WTC11 (cell line): Measurements from ENCODE around the gene NKIRAS2.

Experiments
- CTCF ChIP-seq: fragments of 200-600 bp; IDR thresholded peaks from 2 replicates; pipeline ENCODE4 v1.8.0; 2022; ENCODE audit warnings: antibody characterized with exemption
- ELF4 ChIP-seq: sonication (generic); formaldehyde crosslinking; IDR thresholded peaks from 2 replicates; pipeline ENCODE4 v1.8.1; 2022; ENCODE audit warnings: low read depth, mild to moderate bottlenecking, moderate library complexity, missing genetic modification reagents
- FOXJ3 ChIP-seq: sonication (generic); formaldehyde crosslinking; IDR thresholded peaks from 2 replicates; pipeline ENCODE4 v1.9.0; 2021; ENCODE audit warnings: missing genetic modification reagents, mild to moderate bottlenecking, borderline replicate concordance
- FOXK1 ChIP-seq: sonication (generic); formaldehyde crosslinking; IDR thresholded peaks from 2 replicates; pipeline ENCODE4 v1.8.0; 2022; ENCODE audit warnings: mild to moderate bottlenecking, moderate library complexity, missing genetic modification reagents
- MLX ChIP-seq: sonication (generic); formaldehyde crosslinking; IDR thresholded peaks from 2 replicates; pipeline ENCODE4 v1.8.1; 2023; ENCODE audit warnings: mild to moderate bottlenecking, missing genetic modification reagents, moderate library complexity
- NFYB ChIP-seq: sonication (generic); formaldehyde crosslinking; conservative IDR thresholded peaks from 2 replicates; pipeline ENCODE4 v1.8.0; 2022; ENCODE audit warnings: low read depth, missing genetic modification reagents
- SP1 ChIP-seq: sonication (generic); formaldehyde crosslinking; conservative IDR thresholded peaks from 2 replicates; pipeline ENCODE4 v1.8.1; 2022; ENCODE audit warnings: missing genetic modification reagents
- STAT6 ChIP-seq: sonication (generic); formaldehyde crosslinking; conservative IDR thresholded peaks from 2 replicates; pipeline ENCODE4 v1.8.1; 2023; ENCODE audit warnings: mild to moderate bottlenecking, low read depth, missing genetic modification reagents, moderate library complexity
- TF ChIP-seq, protein P1 (sequence below): sonication (generic); formaldehyde crosslinking; IDR thresholded peaks from 2 replicates; pipeline ENCODE4 v1.8.0; 2022; ENCODE audit warnings: mild to moderate bottlenecking, missing genetic modification reagents
- TF ChIP-seq, protein P2 (sequence below): sonication (generic); formaldehyde crosslinking; IDR thresholded peaks from 2 replicates; pipeline ENCODE4 v1.8.0; 2022; ENCODE audit warnings: mild to moderate bottlenecking, missing genetic modification reagents
- TF ChIP-seq, protein P3 (sequence below): sonication (generic); formaldehyde crosslinking; IDR thresholded peaks from 2 replicates; pipeline ENCODE4 v1.8.1; 2022; ENCODE audit warnings: mild to moderate bottlenecking, moderate library complexity, missing genetic modification reagents
- TF ChIP-seq, protein P4 (sequence below): sonication (generic); formaldehyde crosslinking; conservative IDR thresholded peaks from 2 replicates; pipeline ENCODE4 v1.8.1; 2022; ENCODE audit warnings: mild to moderate bottlenecking, missing genetic modification reagents
- TF ChIP-seq, protein P5 (sequence below): fragments of 250-450 bp; sonication (Bioruptor Pico); conservative IDR thresholded peaks from 2 replicates; pipeline ENCODE4 v1.9.0; 2021; ENCODE audit warnings: mild to moderate bottlenecking

GRCh38 chr17:42025936-42026335 is 6.0 kb downstream of the NKIRAS2 start:
- TF ChIP-seq FOXJ3 (no peak), FOXK1 (CRISPR knock-in tag) (no peak), CTCF (no peak), STAT6 (CRISPR knock-in tag) (no peak), ELF4 (CRISPR knock-in tag) (no peak), NFYB (CRISPR knock-in tag) (no peak), SP1 (CRISPR knock-in tag) (no peak), MLX (CRISPR knock-in tag) (no peak)
- TF ChIP-seq, protein P1, sequence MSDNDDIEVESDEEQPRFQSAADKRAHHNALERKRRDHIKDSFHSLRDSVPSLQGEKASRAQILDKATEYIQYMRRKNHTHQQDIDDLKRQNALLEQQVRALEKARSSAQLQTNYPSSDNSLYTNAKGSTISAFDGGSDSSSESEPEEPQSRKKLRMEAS (CRISPR knock-in tag) = no peak
- TF ChIP-seq, protein P2, sequence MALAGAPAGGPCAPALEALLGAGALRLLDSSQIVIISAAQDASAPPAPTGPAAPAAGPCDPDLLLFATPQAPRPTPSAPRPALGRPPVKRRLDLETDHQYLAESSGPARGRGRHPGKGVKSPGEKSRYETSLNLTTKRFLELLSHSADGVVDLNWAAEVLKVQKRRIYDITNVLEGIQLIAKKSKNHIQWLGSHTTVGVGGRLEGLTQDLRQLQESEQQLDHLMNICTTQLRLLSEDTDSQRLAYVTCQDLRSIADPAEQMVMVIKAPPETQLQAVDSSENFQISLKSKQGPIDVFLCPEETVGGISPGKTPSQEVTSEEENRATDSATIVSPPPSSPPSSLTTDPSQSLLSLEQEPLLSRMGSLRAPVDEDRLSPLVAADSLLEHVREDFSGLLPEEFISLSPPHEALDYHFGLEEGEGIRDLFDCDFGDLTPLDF (CRISPR knock-in tag) = no peak
- TF ChIP-seq, protein P3, sequence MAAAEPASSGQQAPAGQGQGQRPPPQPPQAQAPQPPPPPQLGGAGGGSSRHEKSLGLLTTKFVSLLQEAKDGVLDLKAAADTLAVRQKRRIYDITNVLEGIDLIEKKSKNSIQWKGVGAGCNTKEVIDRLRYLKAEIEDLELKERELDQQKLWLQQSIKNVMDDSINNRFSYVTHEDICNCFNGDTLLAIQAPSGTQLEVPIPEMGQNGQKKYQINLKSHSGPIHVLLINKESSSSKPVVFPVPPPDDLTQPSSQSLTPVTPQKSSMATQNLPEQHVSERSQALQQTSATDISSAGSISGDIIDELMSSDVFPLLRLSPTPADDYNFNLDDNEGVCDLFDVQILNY (CRISPR knock-in tag) = no peak
- TF ChIP-seq, protein P4, sequence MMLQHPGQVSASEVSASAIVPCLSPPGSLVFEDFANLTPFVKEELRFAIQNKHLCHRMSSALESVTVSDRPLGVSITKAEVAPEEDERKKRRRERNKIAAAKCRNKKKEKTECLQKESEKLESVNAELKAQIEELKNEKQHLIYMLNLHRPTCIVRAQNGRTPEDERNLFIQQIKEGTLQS (CRISPR knock-in tag) = no peak
- TF ChIP-seq, protein P5, sequence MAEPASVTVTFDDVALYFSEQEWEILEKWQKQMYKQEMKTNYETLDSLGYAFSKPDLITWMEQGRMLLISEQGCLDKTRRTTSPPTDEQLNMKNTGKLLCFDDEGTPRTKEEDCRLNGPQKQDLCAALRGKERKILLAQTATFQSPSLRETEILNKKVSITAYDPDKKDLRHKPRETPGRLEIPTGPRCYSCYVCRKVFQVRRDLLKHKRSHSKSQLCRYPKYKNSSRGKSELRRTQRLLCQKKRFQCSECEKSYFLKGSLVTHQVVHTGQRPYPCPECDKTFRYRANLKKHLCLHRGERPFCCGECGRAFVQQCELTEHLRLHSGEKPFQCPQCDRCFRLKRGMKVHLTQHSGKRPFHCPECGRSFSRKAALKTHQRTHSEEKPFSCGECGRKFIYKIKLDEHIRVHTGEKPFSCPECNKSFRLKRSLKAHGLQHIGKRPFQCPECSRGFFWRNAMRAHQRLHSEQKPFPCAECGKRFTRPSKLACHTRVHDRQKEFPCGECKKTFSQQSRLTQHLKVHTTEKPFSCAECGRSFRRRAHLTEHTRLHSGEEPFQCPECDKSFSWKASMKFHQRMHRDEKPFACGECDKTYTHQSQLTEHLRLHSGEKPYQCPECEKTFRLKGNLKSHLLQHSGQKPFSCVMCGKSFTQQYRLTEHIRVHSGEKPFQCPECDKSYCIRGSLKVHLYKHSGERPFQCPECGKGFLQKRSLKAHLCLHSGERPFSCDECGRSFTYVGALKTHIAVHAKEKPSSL (CRISPR knock-in tag) = no peak
